CD14-positive monocyte (primary cell): Measurements from ENCODE around the gene C3orf33. TPM values are rescaled to one million over a fixed set of nuclear protein-coding genes. Genes with fewer than 3 reads are reported as not detected.

Source experiments
- DNase-seq, 3 donors: peaks; one replicate each; pipeline ENCODE4 v3.0.0-alpha.2; 2011 to 2022
- H2AFZ ChIP-seq: 2 replicates; pipeline ENCODE4 v1.6.0; 2012; ENCODE audit warnings: mild to moderate bottlenecking, low read depth, low read length, inconsistent platforms; ENCODE audit not compliant: insufficient read depth, poor library complexity, severe bottlenecking
- H3K27ac ChIP-seq, 2 donors: 1 replicate in 1 of 2; 2 replicates in 1 of 2; pipeline ENCODE4 v1.5.1; 2012 to 2013; ENCODE audit warnings: low read length in 2 of 2, control low read depth in 1 of 2, inconsistent platforms in 1 of 2, low read depth in 1 of 2, mild to moderate bottlenecking in 1 of 2
- H3K27me3 ChIP-seq, 2 donors: one replicate each; pipeline versions ENCODE4 v1.6.0 to v1.6.1; 2011 to 2013; ENCODE audit warnings: low read length in 2 of 2; ENCODE audit not compliant: control insufficient read depth in 2 of 2, insufficient read depth in 2 of 2
- H3K36me3 ChIP-seq, 2 donors: replicated peaks in 1 of 2; 1 replicate in 1 of 2; 2 replicates in 1 of 2; pipeline versions ENCODE4 v1.5.1 to v1.6.1; 2012 to 2013; ENCODE audit warnings: low read length in 2 of 2, control low read depth in 1 of 2, inconsistent platforms in 1 of 2, mild to moderate bottlenecking in 1 of 2; ENCODE audit not compliant: insufficient read depth in 2 of 2, control insufficient read depth in 1 of 2
- H3K4me1 ChIP-seq, 2 donors: 1 replicate in 1 of 2; 2 replicates in 1 of 2; pipeline versions ENCODE4 v1.5.1 to v1.6.1; 2012 to 2013; ENCODE audit warnings: low read length in 2 of 2, control low read depth in 1 of 2, inconsistent platforms in 1 of 2, mild to moderate bottlenecking in 1 of 2, moderate library complexity in 1 of 2; ENCODE audit not compliant: insufficient read depth in 2 of 2, control insufficient read depth in 1 of 2
- H3K4me2 ChIP-seq: replicated peaks from 2 replicates; pipeline ENCODE3; 2012; ENCODE audit warnings: low read length, moderate library complexity, mild to moderate bottlenecking; ENCODE audit not compliant: poor library complexity, severe bottlenecking; ENCODE audit errors: extremely low read depth
- H3K4me3 ChIP-seq, 3 experiments: fragments of 200-600 bp in 1 of 3; sonication (generic) in 1 of 3; replicated peaks in 1 of 3; 1 replicate in 2 of 3; 2 replicates in 1 of 3; pipeline ENCODE4 v1.5.1; 2011 to 2013; ENCODE audit warnings: low read length in 3 of 3, mild to moderate bottlenecking in 3 of 3, control low read depth in 2 of 3, low read depth in 2 of 3, inconsistent platforms in 1 of 3, moderate library complexity in 1 of 3
- H3K79me2 ChIP-seq: 2 replicates; pipeline ENCODE4 v1.6.0; 2012; ENCODE audit warnings: mild to moderate bottlenecking, control low read depth, inconsistent platforms, low read length, moderate library complexity; ENCODE audit not compliant: insufficient read depth
- H3K9ac ChIP-seq: 2 replicates; pipeline ENCODE4 v1.6.0; 2017; ENCODE audit warnings: low read length, mild to moderate bottlenecking; ENCODE audit not compliant: insufficient read depth, poor library complexity, severe bottlenecking
- H3K9me3 ChIP-seq, 2 donors: replicated peaks in 1 of 2; 1 replicate in 1 of 2; 2 replicates in 1 of 2; pipeline versions ENCODE4 v1.5.1 to v1.6.1; 2012 to 2013; ENCODE audit warnings: low read length in 2 of 2, control low read depth in 1 of 2; ENCODE audit not compliant: control insufficient read depth in 1 of 2, insufficient read depth in 1 of 2
- H4K20me1 ChIP-seq: 2 replicates; pipeline ENCODE4 v1.6.0; 2012; ENCODE audit warnings: mild to moderate bottlenecking, low read length, control low read depth, moderate library complexity; ENCODE audit not compliant: insufficient read depth
- H3K27ac Mint-ChIP-seq, 7 donors: one replicate each; pipeline ENCODE4 v1.8.0; 2020; ENCODE audit warnings: mild to moderate bottlenecking in 7 of 7, mixed read lengths in 7 of 7, moderate library complexity in 6 of 7, inconsistent platforms in 2 of 7
- H3K27me3 Mint-ChIP-seq, 3 donors: one replicate each; pipeline ENCODE4 v1.8.0; 2021 to 2022; ENCODE audit warnings: low read depth in 3 of 3, mild to moderate bottlenecking in 3 of 3, mixed read lengths in 3 of 3, moderate library complexity in 3 of 3, inconsistent platforms in 1 of 3
- H3K36me3 Mint-ChIP-seq, 2 donors: one replicate each; pipeline ENCODE4 v1.8.0; 2020; ENCODE audit warnings: mixed read lengths in 2 of 2, inconsistent platforms in 1 of 2, mild to moderate bottlenecking in 1 of 2
- H3K4me1 Mint-ChIP-seq: one replicate; pipeline ENCODE4 v1.8.0; 2020; ENCODE audit warnings: mild to moderate bottlenecking, mixed read lengths
- H3K4me3 Mint-ChIP-seq, 2 donors: one replicate each; pipeline ENCODE4 v1.8.0; 2020; ENCODE audit warnings: mild to moderate bottlenecking in 2 of 2, mixed read lengths in 2 of 2, moderate library complexity in 1 of 2
- H3K9me3 Mint-ChIP-seq, 7 donors: one replicate each; pipeline ENCODE4 v1.8.0; 2020 to 2022; ENCODE audit warnings: mixed read lengths in 7 of 7, mild to moderate bottlenecking in 6 of 7, moderate library complexity in 6 of 7, inconsistent platforms in 2 of 7
- CTCF ChIP-seq: fragments of 200-600 bp; IDR thresholded peaks from one replicate; pipeline ENCODE4 v1.8.0; 2022; ENCODE audit warnings: antibody characterized with exemption, mild to moderate bottlenecking
- WGBS: methylation state at CpG from one replicate; pipeline ENCODE4 v1.1.5; 2013; ENCODE audit warnings: missing lambda C conversion rate; ENCODE audit not compliant: insufficient coverage; 5-methylcytosine and 5-hydroxymethylcytosine counted together
- intact Hi-C, 2 donors: fragments of 100-400 bp; cut with micrococcal nuclease; formaldehyde crosslinking; loops; one replicate each; pipeline versions ENCODE4 v1.15.0 to v1.15.1; 2023
- polyA plus RNA-seq, 3 donors: library from polyadenylated mRNA; depleted of rRNA in 1 of 3; unstranded in 2 of 3; stranded (reverse) in 1 of 3; fragments of 300-500 nt in 2 of 3; fragments of >200 nt in 1 of 3; fragmentation: Illumina TruSeq in 2 of 3; gene quantifications; 1 replicate in 2 of 3; 2 replicates in 1 of 3; pipeline ENCODE4 v1.2.3, GENCODE V29; 2012 to 2021

C3orf33 gene
- polyA plus RNA-seq, 3 donors = 0.34 to 0.97 (median 0.49) TPM

- DNase-seq = no peak
- Mint-ChIP-seq H3K9me3 (peaks cover 0 to 7% (median 6%) of the 10 kb centered on the region in 7 donors), H3K36me3 (peaks cover 0 to 4% of the 10 kb centered on the region in 2 donors), H3K4me1 (peaks cover 22% of the 10 kb centered on the region), H3K27me3 (peaks cover 41 to 51% (median 44%) of the 10 kb centered on the region in 3 donors), H3K4me3 (no peak overlapping the region), H3K27ac (peak overlapping the region in 1 of 7 donors; percentile 79)
- Histone ChIP-seq H3K79me2 (no peaks in the 10 kb centered on the region), H3K27ac (no peak overlapping the region), H2AFZ (no peak overlapping the region), H3K27me3 (peaks cover 34 to 48% of the 10 kb centered on the region in 2 donors), H4K20me1 (no peaks in the 10 kb centered on the region), H3K4me1 (peaks cover 19 to 21% of the 10 kb centered on the region in 2 donors), H3K4me3 (no peak overlapping the region), H3K9ac (no peak overlapping the region), H3K36me3 (no peaks in the 10 kb centered on the region), H3K4me2 (no peak overlapping the region), H3K9me3 (no peaks in the 10 kb centered on the region)
- intact Hi-C loops = no loop called here
- 92% methylated on average over 6 of the region's 8 CpGs for WGBS
- no peak for TF ChIP-seq CTCF
These were observed 57.3 kb downstream of the C3orf33 start for GRCh38 chr3:155748611-155749365.

- no peak overlapping the region for H3K4me2 ChIP-seq
- Mint-ChIP-seq H3K4me1 (peaks cover 25% of the 10 kb centered on the region), H3K27ac (no peak overlapping the region), H3K9me3 (peaks cover 0 to 10% (median 6%) of the 10 kb centered on the region in 7 donors), H3K36me3 (peaks cover 0 to 4% of the 10 kb centered on the region in 2 donors), H3K4me3 (peak overlapping the region in 1 of 2 donors; percentile 18), H3K27me3 (peaks cover 50 to 59% (median 53%) of the 10 kb centered on the region in 3 donors)
- no peak for DNase-seq
- H3K9me3 ChIP-seq = no peaks in the 10 kb centered on the region
- intact Hi-C loops = no loop called here
- H3K4me1 ChIP-seq = peaks cover 22 to 25% of the 10 kb centered on the region in 2 donors
- peaks cover 39 to 55% of the 10 kb centered on the region in 2 donors for H3K27me3 ChIP-seq
- no peak overlapping the region for H2AFZ ChIP-seq
- H3K36me3 ChIP-seq = no peaks in the 10 kb centered on the region
- H3K4me3 ChIP-seq = no peak overlapping the region
- no peak overlapping the region for H3K9ac ChIP-seq
- H3K79me2 ChIP-seq = no peaks in the 10 kb centered on the region
- H4K20me1 ChIP-seq = no peaks in the 10 kb centered on the region
- TF ChIP-seq CTCF = no peak
- 88% methylated on average over 3 of the region's 3 CpGs for WGBS
- no peak overlapping the region for H3K27ac ChIP-seq
These were observed 58.2 kb downstream of the C3orf33 start for GRCh38 chr3:155747946-155748290.
